ENCODE results near the gene ULBP1.
"Not testable (repeated sequence)": the region's sequence is repeated elsewhere in the genome, so short reads cannot be mapped to it uniquely, and the experiment has no call there.

Gene ULBP1

DNA sequence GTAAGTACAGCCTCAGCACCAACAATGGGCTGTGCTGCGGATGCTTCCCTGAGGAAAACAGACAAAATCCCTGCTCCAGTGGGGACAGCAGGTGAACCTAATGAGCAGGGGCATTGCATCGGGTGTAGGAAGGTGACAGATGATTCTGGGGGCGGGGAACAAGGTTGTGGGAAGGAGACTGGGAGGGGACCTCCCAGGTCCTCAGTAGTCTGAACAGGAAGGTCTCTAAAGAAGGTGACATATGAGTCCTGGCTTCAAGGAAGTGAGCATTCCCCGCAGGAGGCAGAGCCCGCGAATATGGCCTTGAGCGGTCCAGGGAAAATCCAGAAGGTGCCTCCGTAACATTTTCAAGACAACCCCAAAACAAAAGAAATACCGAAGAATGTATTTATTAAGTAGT, 19.4 kb downstream of the ULBP1 start:
- no peak overlapping the region for H3K4me3 ChIP-seq (ENCODE audit: low read length)
- H3K9ac ChIP-seq (ENCODE audit: low read length), result no peak overlapping the region
- no peaks in the 10 kb centered on the region for H3K36me3 ChIP-seq (ENCODE audit: control insufficient read depth, insufficient read depth, low read length, severe bottlenecking)
- peaks cover 16% of the 10 kb centered on the region for H3K9me3 ChIP-seq (ENCODE audit: control insufficient read depth, low read length)
- peaks cover 77% of the 10 kb centered on the region for H3K27me3 ChIP-seq (replicated peaks; ENCODE audit: control insufficient read depth, insufficient read depth, low read length)
- no peaks in the 10 kb centered on the region for H3K4me1 ChIP-seq (ENCODE audit: control insufficient read depth, insufficient read depth, low read length)
- DNase-seq (ENCODE audit: low read depth), result no peak

- H3K9me3 ChIP-seq (ENCODE audit: control insufficient read depth, low read length), result peaks cover 27% of the 10 kb centered on the region
- peaks cover 82% of the 10 kb centered on the region for H3K27me3 ChIP-seq (replicated peaks; ENCODE audit: control insufficient read depth, insufficient read depth, low read length)
- no peaks in the 10 kb centered on the region for H3K36me3 ChIP-seq (ENCODE audit: control insufficient read depth, insufficient read depth, low read length, severe bottlenecking)
- peaks cover under 1% of the 10 kb centered on the region for H3K4me1 ChIP-seq (ENCODE audit: control insufficient read depth, insufficient read depth, low read length)
- H3K4me3 ChIP-seq (ENCODE audit: low read length), result no peak overlapping the region
- DNase-seq (ENCODE audit: low read depth), result no peak
- no peak overlapping the region for H3K9ac ChIP-seq (ENCODE audit: low read length)
These were observed 21.0 kb downstream of the ULBP1 start for GRCh38 chr6:149984773-149985172.

GRCh38 chr6:149985481-149985937, 21.8 kb downstream of the ULBP1 start:
- H3K27me3 ChIP-seq (replicated peaks; ENCODE audit: control insufficient read depth, insufficient read depth, low read length), result peaks cover 86% of the 10 kb centered on the region
- H3K9ac ChIP-seq (ENCODE audit: low read length), result no peak overlapping the region
- peaks cover 27% of the 10 kb centered on the region for H3K9me3 ChIP-seq (ENCODE audit: control insufficient read depth, low read length)
- DNase-seq (ENCODE audit: low read depth), result no peak
- H3K4me3 ChIP-seq (ENCODE audit: low read length), result no peak overlapping the region
- peaks cover 8% of the 10 kb centered on the region for H3K4me1 ChIP-seq (ENCODE audit: control insufficient read depth, insufficient read depth, low read length)
- no peaks in the 10 kb centered on the region for H3K36me3 ChIP-seq (ENCODE audit: control insufficient read depth, insufficient read depth, low read length, severe bottlenecking)

DNA sequence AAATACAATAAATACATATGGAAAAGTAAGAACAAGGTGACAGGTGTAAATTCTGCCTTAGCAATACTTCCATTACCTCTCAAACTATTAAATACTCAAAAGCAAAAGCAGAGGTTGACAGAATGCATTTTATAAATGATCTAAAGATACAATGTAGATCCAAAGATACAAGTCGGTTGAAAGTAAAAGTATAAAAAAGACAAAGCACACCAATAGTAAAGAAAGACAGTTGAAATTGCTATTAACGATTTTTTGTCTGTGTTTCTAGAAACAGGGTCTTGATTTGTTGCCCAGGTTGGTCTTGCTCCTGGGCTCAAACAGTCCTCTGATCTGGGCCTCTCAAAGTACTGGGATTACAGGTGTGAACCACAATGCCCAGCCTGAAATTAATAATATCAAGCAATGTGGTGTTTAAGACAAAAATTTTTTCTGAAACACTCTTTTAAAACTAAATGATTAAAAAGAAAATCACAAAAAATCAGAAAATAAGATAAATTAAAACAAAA, 23.9 kb downstream of the ULBP1 start:
- Histone ChIP-seq H3K27me3 (replicated peaks; ENCODE audit: control insufficient read depth, insufficient read depth, low read length) (peaks cover 90% of the 10 kb centered on the region), H3K4me1 (ENCODE audit: control insufficient read depth, insufficient read depth, low read length) (peaks cover 15% of the 10 kb centered on the region), H3K9me3 (ENCODE audit: control insufficient read depth, low read length) (peaks cover 27% of the 10 kb centered on the region), H3K36me3 (ENCODE audit: control insufficient read depth, insufficient read depth, low read length, severe bottlenecking) (no peaks in the 10 kb centered on the region), H3K9ac (ENCODE audit: low read length) (no peak overlapping the region), H3K4me3 (ENCODE audit: low read length) (no peak overlapping the region)
- DNase-seq (ENCODE audit: low read depth), result no peak

DNA sequence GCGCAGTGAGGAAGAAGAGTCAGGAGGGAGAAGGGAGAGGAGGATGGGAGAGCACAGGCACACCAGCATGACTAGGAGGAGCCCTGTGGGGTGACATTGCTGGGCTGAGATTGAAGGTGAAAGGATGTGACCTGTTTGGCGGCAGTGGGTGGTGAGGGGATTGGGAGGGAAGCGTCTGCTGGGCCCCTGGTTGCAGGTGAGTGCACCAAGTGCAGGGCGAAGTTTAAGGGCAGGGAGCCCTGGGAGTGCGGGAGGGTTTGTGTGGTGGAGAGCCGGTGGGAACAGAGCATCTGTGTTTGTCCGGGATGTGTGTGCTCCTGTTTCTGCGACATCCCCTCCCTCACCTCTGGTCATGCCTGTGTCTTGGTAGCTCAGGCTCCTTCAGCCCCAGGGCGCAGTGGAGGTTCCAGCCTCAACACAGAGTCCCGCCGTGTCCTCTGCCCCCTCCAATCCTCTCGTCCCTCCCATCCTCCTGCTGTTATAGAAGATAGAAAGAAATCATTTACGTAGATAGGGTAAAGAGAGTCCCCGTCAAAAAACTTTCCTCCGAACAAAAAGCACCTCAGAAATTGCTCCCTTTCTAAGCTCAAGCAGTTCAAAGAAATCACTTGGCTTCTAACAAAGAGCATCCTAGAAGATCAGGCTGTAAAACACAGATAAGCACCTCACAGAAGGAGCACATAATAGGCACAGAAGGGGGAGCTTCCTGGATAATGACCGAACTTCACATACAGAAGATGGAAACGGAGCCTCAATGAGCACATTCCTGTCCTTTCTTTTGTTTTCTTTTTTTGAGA, 25.0 kb downstream of the ULBP1 start:
- Histone ChIP-seq H3K36me3 (ENCODE audit: control insufficient read depth, insufficient read depth, low read length, severe bottlenecking) (no peaks in the 10 kb centered on the region), H3K4me3 (ENCODE audit: low read length) (no peak overlapping the region), H3K9me3 (ENCODE audit: control insufficient read depth, low read length) (peaks cover 29% of the 10 kb centered on the region), H3K27me3 (replicated peaks; ENCODE audit: control insufficient read depth, insufficient read depth, low read length) (peaks cover 92% of the 10 kb centered on the region), H3K9ac (ENCODE audit: low read length) (no peak overlapping the region), H3K4me1 (ENCODE audit: control insufficient read depth, insufficient read depth, low read length) (peaks cover 15% of the 10 kb centered on the region)
- DNase-seq (ENCODE audit: low read depth), result no peak

DNA sequence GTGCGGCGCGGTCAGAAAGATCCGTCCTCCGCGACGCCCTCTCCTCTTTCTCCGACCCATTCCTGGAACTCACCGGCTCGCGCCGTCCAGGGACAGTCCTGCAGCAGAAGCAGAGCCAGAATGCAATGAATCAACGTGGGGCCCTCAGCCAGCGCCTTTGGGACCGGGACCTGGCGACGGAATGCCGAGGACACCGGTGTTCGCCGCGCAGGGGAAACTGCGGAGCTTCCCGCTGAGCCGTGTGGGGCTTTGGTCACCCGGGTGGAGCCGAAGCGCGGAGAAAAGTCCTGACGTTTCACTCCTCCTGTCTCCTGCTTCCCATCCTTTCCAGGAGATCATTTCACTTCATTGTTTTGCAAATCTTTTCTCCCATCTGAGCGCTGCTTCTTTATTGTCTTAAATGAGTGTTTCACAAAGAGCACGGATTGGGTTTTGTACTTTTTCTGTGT, 26.5 kb downstream of the ULBP1 start:
- no peaks in the 10 kb centered on the region for H3K36me3 ChIP-seq (ENCODE audit: control insufficient read depth, insufficient read depth, low read length, severe bottlenecking)
- H3K9me3 ChIP-seq (ENCODE audit: control insufficient read depth, low read length), result peaks cover 34% of the 10 kb centered on the region
- H3K4me1 ChIP-seq (ENCODE audit: control insufficient read depth, insufficient read depth, low read length), result peaks cover 15% of the 10 kb centered on the region
- H3K9ac ChIP-seq (ENCODE audit: low read length), result no peak overlapping the region
- peak overlapping the region; percentile 65 for H3K4me3 ChIP-seq (ENCODE audit: low read length)
- peaks cover 97% of the 10 kb centered on the region for H3K27me3 ChIP-seq (replicated peaks; ENCODE audit: control insufficient read depth, insufficient read depth, low read length)
- DNase-seq (ENCODE audit: low read depth), result peak; percentile 11

GRCh38 chr6:149990661-149991471, 27.1 kb downstream of the ULBP1 start:
- H3K36me3 ChIP-seq (ENCODE audit: control insufficient read depth, insufficient read depth, low read length, severe bottlenecking), result no peaks in the 10 kb centered on the region
- H3K27me3 ChIP-seq (replicated peaks; ENCODE audit: control insufficient read depth, insufficient read depth, low read length), result peaks cover 97% of the 10 kb centered on the region
- peaks cover 34% of the 10 kb centered on the region for H3K9me3 ChIP-seq (ENCODE audit: control insufficient read depth, low read length)
- H3K4me1 ChIP-seq (ENCODE audit: control insufficient read depth, insufficient read depth, low read length), result peaks cover 15% of the 10 kb centered on the region
- DNase-seq (ENCODE audit: low read depth), result peak; percentile 15
- peak overlapping the region; percentile 65 for H3K4me3 ChIP-seq (ENCODE audit: low read length)
- no peak overlapping the region for H3K9ac ChIP-seq (ENCODE audit: low read length)

- not testable (repeated sequence) for H3K4me3 ChIP-seq (ENCODE audit: low read length); DNase-seq (ENCODE audit: low read depth)
- peaks cover 15% of the 10 kb centered on the region for H3K4me1 ChIP-seq (ENCODE audit: control insufficient read depth, insufficient read depth, low read length)
These were observed 27.7 kb downstream of the ULBP1 start for GRCh38 chr6:149991472-149991795.

GRCh38 chr6:149991838-149992237, 28.1 kb downstream of the ULBP1 start:
- H3K9me3 ChIP-seq (ENCODE audit: control insufficient read depth, low read length), result peaks cover 31% of the 10 kb centered on the region
- DNase-seq (ENCODE audit: low read depth), result no peak
- peaks cover 15% of the 10 kb centered on the region for H3K4me1 ChIP-seq (ENCODE audit: control insufficient read depth, insufficient read depth, low read length)
- H3K27me3 ChIP-seq (replicated peaks; ENCODE audit: control insufficient read depth, insufficient read depth, low read length), result peaks cover 97% of the 10 kb centered on the region
- no peak overlapping the region for H3K9ac ChIP-seq (ENCODE audit: low read length)
- H3K4me3 ChIP-seq (ENCODE audit: low read length), result no peak overlapping the region
- H3K36me3 ChIP-seq (ENCODE audit: control insufficient read depth, insufficient read depth, low read length, severe bottlenecking), result no peaks in the 10 kb centered on the region

More at GRCh38 chr6:149991472-149991795, 27.7 kb downstream of the ULBP1 start:
- H3K36me3 ChIP-seq (ENCODE audit: control insufficient read depth, insufficient read depth, low read length, severe bottlenecking); H3K9ac ChIP-seq (ENCODE audit: low read length): not testable (repeated sequence)
- Histone ChIP-seq H3K27me3 (replicated peaks; ENCODE audit: control insufficient read depth, insufficient read depth, low read length) (peaks cover 97% of the 10 kb centered on the region), H3K9me3 (ENCODE audit: control insufficient read depth, low read length) (peaks cover 34% of the 10 kb centered on the region)

DNA sequence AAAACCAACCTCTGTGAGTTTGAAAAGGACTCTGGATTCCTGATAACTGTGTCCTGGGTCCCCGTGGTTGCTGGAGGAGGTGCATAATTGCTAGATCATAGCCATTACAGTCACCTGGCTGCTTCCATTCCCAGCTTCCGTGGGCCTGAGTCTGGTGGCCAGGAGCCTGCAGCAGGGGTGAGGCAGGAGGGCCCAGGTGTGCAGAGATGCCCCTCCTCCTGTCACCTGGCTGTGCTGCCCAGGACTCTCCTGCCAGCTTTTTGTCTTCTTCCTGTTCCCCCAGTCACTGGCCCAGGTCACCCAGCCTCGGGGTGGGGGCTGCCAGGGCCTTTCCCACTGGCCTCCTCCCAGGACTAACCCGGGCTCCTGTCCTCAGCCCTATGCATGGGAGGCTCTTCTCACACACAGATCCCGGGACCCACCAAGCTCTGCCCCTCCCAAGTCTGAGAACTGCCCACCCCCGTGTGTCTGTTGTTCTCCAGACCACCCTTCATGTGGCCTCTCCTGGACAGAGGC, 31.6 kb downstream of the ULBP1 start:
- H3K9me3 ChIP-seq (ENCODE audit: control insufficient read depth, low read length), result peaks cover 6% of the 10 kb centered on the region
- DNase-seq (ENCODE audit: low read depth), result no peak
- H3K27me3 ChIP-seq (replicated peaks; ENCODE audit: control insufficient read depth, insufficient read depth, low read length), result peaks cover 89% of the 10 kb centered on the region
- no peak overlapping the region for H3K9ac ChIP-seq (ENCODE audit: low read length)
- H3K4me1 ChIP-seq (ENCODE audit: control insufficient read depth, insufficient read depth, low read length), result peaks cover 9% of the 10 kb centered on the region
- no peaks in the 10 kb centered on the region for H3K36me3 ChIP-seq (ENCODE audit: control insufficient read depth, insufficient read depth, low read length, severe bottlenecking)
- H3K4me3 ChIP-seq (ENCODE audit: low read length), result no peak overlapping the region

DNA sequence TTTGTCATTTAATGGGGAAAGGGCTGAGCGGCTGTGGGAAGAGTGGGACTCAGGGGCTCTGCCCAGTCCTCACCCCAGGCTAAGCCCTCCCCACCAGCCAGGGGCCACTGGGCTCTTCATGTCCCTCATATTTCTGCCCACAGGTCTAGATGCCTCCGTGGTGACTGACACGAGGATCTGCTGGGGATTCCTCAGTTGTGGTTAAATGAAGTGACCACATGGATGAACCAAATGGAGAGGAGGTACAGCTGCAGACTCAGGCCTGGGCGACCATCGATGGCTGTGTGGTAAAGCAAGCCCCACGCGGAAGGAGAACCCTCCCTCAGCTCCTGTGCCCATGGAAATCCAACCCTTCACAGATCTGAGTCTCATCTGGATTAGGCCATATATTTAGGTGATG, 32.2 kb downstream of the ULBP1 start:
- peaks cover 6% of the 10 kb centered on the region for H3K9me3 ChIP-seq (ENCODE audit: control insufficient read depth, low read length)
- no peak overlapping the region for H3K4me3 ChIP-seq (ENCODE audit: low read length)
- peaks cover 88% of the 10 kb centered on the region for H3K27me3 ChIP-seq (replicated peaks; ENCODE audit: control insufficient read depth, insufficient read depth, low read length)
- H3K9ac ChIP-seq (ENCODE audit: low read length), result no peak overlapping the region
- DNase-seq (ENCODE audit: low read depth), result no peak
- peaks cover 2% of the 10 kb centered on the region for H3K4me1 ChIP-seq (ENCODE audit: control insufficient read depth, insufficient read depth, low read length)
- no peaks in the 10 kb centered on the region for H3K36me3 ChIP-seq (ENCODE audit: control insufficient read depth, insufficient read depth, low read length, severe bottlenecking)
